Measurements from ENCODE around the gene ARG2. TPM values are rescaled to one million over a fixed set of nuclear protein-coding genes. Genes with fewer than 3 reads are reported as not detected.

Gene ARG2
- total and polyA plus RNA-seq, 9 of the 15 experiments (the other 6 are each of a cell fraction or from before 2014, with no cell fraction given): 6.2 to 75.0 (median 17.8) TPM

- no peak for TF ChIP-seq E2F5 (CRISPR knock-in tag; IDR thresholded peaks at IDR 0.05)
- no peak for TF ChIP-seq ZKSCAN8 (CRISPR knock-in tag; IDR thresholded peaks at IDR 0.05)
- TF ChIP-seq POLR2AphosphoS5 (IDR thresholded peaks at IDR 0.05; ENCODE audit: control insufficient read depth, insufficient read depth, low read depth, low read length): peak; percentile 34; the same call in 1 of the 2 replicates
- TF ChIP-seq RFX7 (CRISPR knock-in tag; IDR thresholded peaks at IDR 0.05): no peak
- TF ChIP-seq ZKSCAN1 (IDR thresholded peaks at IDR 0.05; ENCODE audit: low read depth, low read length): no peak
- TF ChIP-seq ARID4B (CRISPR knock-in tag; IDR thresholded peaks at IDR 0.05): peak; percentile 82; the same call in 1 of the 2 replicates
- TF ChIP-seq NONO (IDR thresholded peaks at IDR 0.05; ENCODE audit: low read depth in 2 of 2, low read length in 1 of 2): peak in 1 of 2 experiments; percentile 40; a peak in 1 of 4 replicates
- no peak for TF ChIP-seq ZNF232 (CRISPR knock-in tag; IDR thresholded peaks at IDR 0.05)
- TF ChIP-seq CEBPZ (IDR thresholded peaks at IDR 0.05; ENCODE audit: borderline replicate concordance, low read depth, low read length): no peak
- no peak for TF ChIP-seq ZNF717 (CRISPR knock-in tag; IDR thresholded peaks at IDR 0.05)
- no peak for TF ChIP-seq FOSL1 (tag; conservative IDR thresholded peaks at IDR 0.05)
- no peak for TF ChIP-seq NKRF (IDR thresholded peaks at IDR 0.05; ENCODE audit: borderline replicate concordance)
- TF ChIP-seq CHD4 (IDR thresholded peaks at IDR 0.05; ENCODE audit: insufficient read depth, insufficient replicate concordance, low read depth, low read length, poor library complexity, severe bottlenecking): no peak
- no peak for TF ChIP-seq FOXA3 (CRISPR knock-in tag; conservative IDR thresholded peaks at IDR 0.05 in 1 of 2, IDR thresholded peaks at IDR 0.05 in 1 of 2)
Measured at GRCh38 chr14:67674480-67675218, 54.9 kb downstream of the ARG2 start, which contains the start of gene VTI1B (continued).
